ENCODE results near the gene VPS37B. TPM values are rescaled to one million over a fixed set of nuclear protein-coding genes. Genes with fewer than 3 reads are reported as not detected.

Gene VPS37B
- total RNA-seq, 1 experiment from 2014 or later = 37.6 TPM

- Mint-ChIP-seq H3K4me3 (ENCODE audit: unreplicated experiment) (no peak overlapping the region), H3K4me1 (ENCODE audit: insufficient read depth, unreplicated experiment) (peaks cover 10% of the 10 kb centered on the region), H3K36me3 (ENCODE audit: insufficient read depth, unreplicated experiment) (no peaks in the 10 kb centered on the region), H3K27ac (ENCODE audit: low read depth, unreplicated experiment) (no peak overlapping the region), H3K27me3 (ENCODE audit: insufficient read depth, unreplicated experiment) (no peaks in the 10 kb centered on the region), H3K9me3 (ENCODE audit: unreplicated experiment) (no peaks in the 10 kb centered on the region)
- intact Hi-C loops (cut with micrococcal nuclease) = no loop called here
- ChIA-PET POLR2A (interaction anchor here (0.6 to 1.5 kb wide), 4 partner anchors 11 to 382 kb away, joined by 3 to 5 read pairs (median 4); partner anchors contain the start of genes MPHOSPH9 and MTRFR), CTCF (interaction anchor here (0.6 to 1.5 kb wide), 3 partner anchors 10 to 388 kb away, joined by 3 to 5 read pairs (median 4); no protein-coding TSS in a partner anchor)
- no peak for DNase-seq (ENCODE audit: unreplicated experiment)
- BruUV-seq (replicated peaks) = no TSS peak
- TF ChIP-seq, protein P1, sequence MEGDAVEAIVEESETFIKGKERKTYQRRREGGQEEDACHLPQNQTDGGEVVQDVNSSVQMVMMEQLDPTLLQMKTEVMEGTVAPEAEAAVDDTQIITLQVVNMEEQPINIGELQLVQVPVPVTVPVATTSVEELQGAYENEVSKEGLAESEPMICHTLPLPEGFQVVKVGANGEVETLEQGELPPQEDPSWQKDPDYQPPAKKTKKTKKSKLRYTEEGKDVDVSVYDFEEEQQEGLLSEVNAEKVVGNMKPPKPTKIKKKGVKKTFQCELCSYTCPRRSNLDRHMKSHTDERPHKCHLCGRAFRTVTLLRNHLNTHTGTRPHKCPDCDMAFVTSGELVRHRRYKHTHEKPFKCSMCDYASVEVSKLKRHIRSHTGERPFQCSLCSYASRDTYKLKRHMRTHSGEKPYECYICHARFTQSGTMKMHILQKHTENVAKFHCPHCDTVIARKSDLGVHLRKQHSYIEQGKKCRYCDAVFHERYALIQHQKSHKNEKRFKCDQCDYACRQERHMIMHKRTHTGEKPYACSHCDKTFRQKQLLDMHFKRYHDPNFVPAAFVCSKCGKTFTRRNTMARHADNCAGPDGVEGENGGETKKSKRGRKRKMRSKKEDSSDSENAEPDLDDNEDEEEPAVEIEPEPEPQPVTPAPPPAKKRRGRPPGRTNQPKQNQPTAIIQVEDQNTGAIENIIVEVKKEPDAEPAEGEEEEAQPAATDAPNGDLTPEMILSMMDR (IDR thresholded peaks at IDR 0.05; ENCODE audit: unreplicated experiment) = no peak
Measured at GRCh38 chr12:122850695-122851350, 45.1 kb downstream of the VPS37B start.

- Mint-ChIP-seq H3K27ac (ENCODE audit: low read depth, unreplicated experiment) (no peak overlapping the region), H3K36me3 (ENCODE audit: insufficient read depth, unreplicated experiment) (no peaks in the 10 kb centered on the region), H3K4me1 (ENCODE audit: insufficient read depth, unreplicated experiment) (peaks cover 10% of the 10 kb centered on the region), H3K4me3 (ENCODE audit: unreplicated experiment) (no peak overlapping the region), H3K9me3 (ENCODE audit: unreplicated experiment) (no peaks in the 10 kb centered on the region), H3K27me3 (ENCODE audit: insufficient read depth, unreplicated experiment) (no peaks in the 10 kb centered on the region)
- BruUV-seq (replicated peaks) = no TSS peak
- no peak for DNase-seq (ENCODE audit: unreplicated experiment)
- POLR2A ChIA-PET = interaction anchor here (1.0 to 1.1 kb wide), 2 partner anchors 38 to 383 kb away, joined by 3 read pairs; partner anchors contain the start of genes MPHOSPH9 and MTRFR
- intact Hi-C loops (cut with micrococcal nuclease) = no loop called here
- TF ChIP-seq, protein P1 (IDR thresholded peaks at IDR 0.05; ENCODE audit: unreplicated experiment) = no peak
- CTCF ChIA-PET = interaction anchor here (0.7 to 1.0 kb wide), 2 partner anchors 11 to 24 kb away, joined by 3 to 4 read pairs; no protein-coding TSS in a partner anchor
Measured at GRCh38 chr12:122850048-122850445, 45.9 kb downstream of the VPS37B start.

DNA sequence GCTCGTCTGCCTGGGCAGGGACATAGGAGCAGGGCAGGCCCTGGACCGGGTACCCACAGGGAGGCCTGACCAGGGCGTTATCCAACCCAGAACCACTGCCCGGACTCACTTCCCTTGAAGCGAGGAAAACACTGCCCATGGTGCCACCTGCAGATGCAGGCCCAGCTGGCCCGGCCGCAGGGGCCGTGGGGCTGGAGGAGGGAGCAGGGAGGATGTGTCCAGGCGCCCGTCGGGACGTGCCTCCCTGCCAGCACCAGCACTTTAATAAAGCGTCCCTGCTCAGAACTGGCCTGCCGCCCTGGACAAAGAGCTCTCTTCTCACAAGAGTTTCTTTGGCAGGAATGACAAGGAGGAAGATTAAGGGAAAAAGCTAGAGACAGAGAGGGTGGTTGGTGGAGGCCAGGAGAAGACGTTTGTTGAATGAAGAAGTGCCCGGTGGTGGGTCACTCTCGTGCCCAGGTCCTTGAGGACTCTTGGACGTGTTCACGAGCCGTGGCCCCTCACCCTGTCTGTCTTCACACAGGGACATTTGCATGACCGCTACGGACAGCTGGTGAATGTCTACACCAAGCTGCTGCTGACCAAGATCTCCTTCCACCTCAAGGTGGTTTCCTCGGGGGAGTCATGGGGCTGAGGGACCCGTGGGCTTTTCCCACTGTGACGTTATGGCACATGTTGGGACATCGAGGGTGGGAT, 46.4 kb downstream of the VPS37B start:
- ChIA-PET CTCF (interaction anchor here (0.6 to 1.0 kb wide), 3 partner anchors 11 to 135 kb away, joined by 3 to 4 read pairs (median 3); no protein-coding TSS in a partner anchor), POLR2A (interaction anchor here (1.0 kb wide), 1 partner anchor 39 kb away, joined by 3 read pairs; no protein-coding TSS in a partner anchor)
- no peak overlapping the region for H3K27ac Mint-ChIP-seq (ENCODE audit: low read depth, unreplicated experiment)

More for the DNA sequence above, 46.4 kb downstream of the VPS37B start:
- Mint-ChIP-seq H3K36me3 (ENCODE audit: insufficient read depth, unreplicated experiment) (no peaks in the 10 kb centered on the region), H3K4me3 (ENCODE audit: unreplicated experiment) (no peak overlapping the region), H3K27me3 (ENCODE audit: insufficient read depth, unreplicated experiment) (no peaks in the 10 kb centered on the region), H3K9me3 (ENCODE audit: unreplicated experiment) (no peaks in the 10 kb centered on the region), H3K4me1 (ENCODE audit: insufficient read depth, unreplicated experiment) (peaks cover 10% of the 10 kb centered on the region)
- BruUV-seq (replicated peaks) = no TSS peak
- no peak for DNase-seq (ENCODE audit: unreplicated experiment)
- intact Hi-C loops (cut with micrococcal nuclease) = no loop called here
- TF ChIP-seq, protein P1 (IDR thresholded peaks at IDR 0.05; ENCODE audit: unreplicated experiment) = no peak

Data from MCF 10A (cell line).